Measurements from ENCODE around the gene MEGF8.
"Not testable (repeated sequence)": the region's sequence is repeated elsewhere in the genome, so short reads cannot be mapped to it uniquely, and the experiment has no call there.

The MEGF8 gene

GRCh38 chr19:42330241-42330711 is 4.8 kb downstream of the MEGF8 start:
- Histone ChIP-seq H3K79me2 (ENCODE audit: low read length) (peaks cover 24% of the 10 kb centered on the region), H3K27me3 (ENCODE audit: low read depth, low read length) (no peaks in the 10 kb centered on the region), H3K9me3 (ENCODE audit: insufficient read depth, low read length) (no peaks in the 10 kb centered on the region), H3K27ac (ENCODE audit: low read length) (no peak overlapping the region), H3K4me3 (ENCODE audit: low read length) (no peak overlapping the region), H3K4me1 (ENCODE audit: low read length) (peaks cover 11% of the 10 kb centered on the region), H3K4me2 (ENCODE audit: low read length) (no peak overlapping the region), H3K36me3 (replicated peaks; ENCODE audit: low read depth, low read length) (no peaks in the 10 kb centered on the region), H2AFZ (ENCODE audit: low read depth, low read length) (no peak overlapping the region), H3K9ac (ENCODE audit: low read length) (no peak overlapping the region), H4K20me1 (ENCODE audit: insufficient read depth, low read length) (0 out of 2 replicates have a peak, but pooled peaks cover 2% of the 10 kb centered on the region)
- TF ChIP-seq EZH2phosphoT487 (IDR thresholded peaks at IDR 0.05; ENCODE audit: low read depth) (no peak), CTCF (IDR thresholded peaks at IDR 0.05; ENCODE audit: low read depth, low read length) (no peak)

- not testable (repeated sequence) for H3K9me3 ChIP-seq (ENCODE audit: insufficient read depth, low read length); H3K27ac ChIP-seq (ENCODE audit: low read length)
These were observed 5.9 kb downstream of the MEGF8 start for GRCh38 chr19:42331333-42331732.

GRCh38 chr19:42332059-42332458 is 6.6 kb downstream of the MEGF8 start:
- no peaks in the 10 kb centered on the region for H3K9me3 ChIP-seq (ENCODE audit: insufficient read depth, low read length)
- no peaks in the 10 kb centered on the region for H3K27me3 ChIP-seq (ENCODE audit: low read depth, low read length)
- H3K4me1 ChIP-seq (ENCODE audit: low read length): peaks cover 2% of the 10 kb centered on the region
- no peak overlapping the region for H3K9ac ChIP-seq (ENCODE audit: low read length)
- no peak overlapping the region for H2AFZ ChIP-seq (ENCODE audit: low read depth, low read length)
- H4K20me1 ChIP-seq (ENCODE audit: insufficient read depth, low read length): peaks cover 6% of the 10 kb centered on the region
- H3K4me2 ChIP-seq (ENCODE audit: low read length): no peak overlapping the region
- TF ChIP-seq EZH2phosphoT487 (IDR thresholded peaks at IDR 0.05; ENCODE audit: low read depth) (no peak), CTCF (IDR thresholded peaks at IDR 0.05; ENCODE audit: low read depth, low read length) (no peak)
- H3K36me3 ChIP-seq (replicated peaks; ENCODE audit: low read depth, low read length): peaks cover 5% of the 10 kb centered on the region
- no peak overlapping the region for H3K27ac ChIP-seq (ENCODE audit: low read length)
- H3K79me2 ChIP-seq (ENCODE audit: low read length): peaks cover 8% of the 10 kb centered on the region
- H3K4me3 ChIP-seq (ENCODE audit: low read length): no peak overlapping the region

More at GRCh38 chr19:42331333-42331732, 5.9 kb downstream of the MEGF8 start:
- not testable (repeated sequence) for H2AFZ ChIP-seq (ENCODE audit: low read depth, low read length); H3K9ac ChIP-seq (ENCODE audit: low read length); H3K36me3 ChIP-seq (replicated peaks; ENCODE audit: low read depth, low read length); H3K27me3 ChIP-seq (ENCODE audit: low read depth, low read length); H3K4me3 ChIP-seq (ENCODE audit: low read length); H3K4me2 ChIP-seq (ENCODE audit: low read length); H4K20me1 ChIP-seq (ENCODE audit: insufficient read depth, low read length); H3K4me1 ChIP-seq (ENCODE audit: low read length)
- peaks cover 16% of the 10 kb centered on the region for H3K79me2 ChIP-seq (ENCODE audit: low read length)

GRCh38 chr19:42333018-42333417 is 7.6 kb downstream of the MEGF8 start:
- Histone ChIP-seq H2AFZ (ENCODE audit: low read depth, low read length) (no peak overlapping the region), H3K9me3 (ENCODE audit: insufficient read depth, low read length) (no peaks in the 10 kb centered on the region), H3K4me1 (ENCODE audit: low read length) (no peaks in the 10 kb centered on the region), H3K79me2 (ENCODE audit: low read length) (peaks cover 3% of the 10 kb centered on the region; the same call in 1 of the 2 replicates), H4K20me1 (ENCODE audit: insufficient read depth, low read length) (peaks cover 3% of the 10 kb centered on the region), H3K27me3 (ENCODE audit: low read depth, low read length) (no peaks in the 10 kb centered on the region), H3K4me3 (ENCODE audit: low read length) (no peak overlapping the region), H3K36me3 (replicated peaks; ENCODE audit: low read depth, low read length) (peaks cover 5% of the 10 kb centered on the region), H3K27ac (ENCODE audit: low read length) (no peak overlapping the region), H3K4me2 (ENCODE audit: low read length) (no peak overlapping the region), H3K9ac (ENCODE audit: low read length) (no peak overlapping the region)
- no peak for TF ChIP-seq EZH2phosphoT487 (IDR thresholded peaks at IDR 0.05; ENCODE audit: low read depth)
- no peak for TF ChIP-seq CTCF (IDR thresholded peaks at IDR 0.05; ENCODE audit: low read depth, low read length)
